PC-3 (cell line): ENCODE results near the gene C1QL1.

Experiments
- EZH2phosphoT487 ChIP-seq: fragments of 300-600 bp; sonication (generic); IDR thresholded peaks from 2 replicates; pipeline ENCODE4 v1.6.1; 2018; ENCODE audit warnings: mild to moderate bottlenecking, antibody characterized with exemption, low read length, borderline replicate concordance
- TF ChIP-seq, protein P1 (sequence below): fragments of 300-600 bp; sonication (generic); conservative IDR thresholded peaks from 2 replicates; pipeline ENCODE4 v1.5.1; 2017; ENCODE audit warnings: antibody characterized with exemption, low read depth, mild to moderate bottlenecking, low read length

DNA sequence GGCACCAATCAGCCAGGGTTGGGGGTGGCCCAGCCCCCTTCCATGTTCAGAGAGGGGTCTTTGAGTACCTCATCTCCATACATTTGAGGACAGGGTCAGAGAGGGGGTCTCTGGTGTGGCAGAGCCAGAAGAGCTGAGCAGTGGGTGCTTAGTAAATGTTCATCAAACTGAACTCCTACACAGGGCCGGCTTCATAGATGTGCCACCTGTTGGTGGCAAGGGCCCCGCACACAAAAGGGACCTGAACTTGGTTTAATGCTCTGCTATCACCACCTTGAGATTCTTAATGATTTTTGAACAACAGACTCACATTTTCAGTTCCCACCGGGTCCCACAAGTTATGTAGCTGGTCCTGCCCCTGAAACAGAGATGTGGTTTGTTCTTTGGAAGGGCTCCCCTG is 9.0 kb upstream of the C1QL1 start:
- TF ChIP-seq, protein P1, sequence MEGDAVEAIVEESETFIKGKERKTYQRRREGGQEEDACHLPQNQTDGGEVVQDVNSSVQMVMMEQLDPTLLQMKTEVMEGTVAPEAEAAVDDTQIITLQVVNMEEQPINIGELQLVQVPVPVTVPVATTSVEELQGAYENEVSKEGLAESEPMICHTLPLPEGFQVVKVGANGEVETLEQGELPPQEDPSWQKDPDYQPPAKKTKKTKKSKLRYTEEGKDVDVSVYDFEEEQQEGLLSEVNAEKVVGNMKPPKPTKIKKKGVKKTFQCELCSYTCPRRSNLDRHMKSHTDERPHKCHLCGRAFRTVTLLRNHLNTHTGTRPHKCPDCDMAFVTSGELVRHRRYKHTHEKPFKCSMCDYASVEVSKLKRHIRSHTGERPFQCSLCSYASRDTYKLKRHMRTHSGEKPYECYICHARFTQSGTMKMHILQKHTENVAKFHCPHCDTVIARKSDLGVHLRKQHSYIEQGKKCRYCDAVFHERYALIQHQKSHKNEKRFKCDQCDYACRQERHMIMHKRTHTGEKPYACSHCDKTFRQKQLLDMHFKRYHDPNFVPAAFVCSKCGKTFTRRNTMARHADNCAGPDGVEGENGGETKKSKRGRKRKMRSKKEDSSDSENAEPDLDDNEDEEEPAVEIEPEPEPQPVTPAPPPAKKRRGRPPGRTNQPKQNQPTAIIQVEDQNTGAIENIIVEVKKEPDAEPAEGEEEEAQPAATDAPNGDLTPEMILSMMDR, result peak; percentile 47
- TF ChIP-seq EZH2phosphoT487, result no peak
